Measurements from ENCODE around the gene MFSD2B.

Gene MFSD2B

GRCh38 chr2:24024018-24024417 lies 14.1 kb downstream of the MFSD2B start:
- Histone ChIP-seq H3K4me3 (ENCODE audit: insufficient read depth in 1 of 2, low read depth in 1 of 2, low read length in 2 of 2) (no peak overlapping the region), H2BK12ac (ENCODE audit: low read length in 2 of 2) (no peak overlapping the region), H3K9me3 (ENCODE audit: control insufficient read depth, low read length) (no peaks in the 10 kb centered on the region), H3K23ac (ENCODE audit: low read length in 2 of 2) (no peak overlapping the region), H4K91ac (ENCODE audit: low read length) (no peak overlapping the region), H2AFZ (ENCODE audit: low read depth, low read length) (no peak overlapping the region), H3K79me1 (replicated peaks; ENCODE audit: low read length, poor library complexity, severe bottlenecking) (peaks cover 4% of the 10 kb centered on the region), H3K4me1 (ENCODE audit: control insufficient read depth, insufficient read depth, low read depth, low read length) (peaks cover 12% of the 10 kb centered on the region), H3K27ac (ENCODE audit: low read length, poor library complexity, severe bottlenecking) (no peak overlapping the region), H3K9ac (ENCODE audit: low read length) (no peak overlapping the region), H3K14ac (ENCODE audit: low read length in 2 of 2) (peak overlapping the region in 1 of 2 experiments; percentile 53), H3K18ac (ENCODE audit: low read depth in 1 of 2, low read length in 2 of 2) (no peak overlapping the region), H2BK5ac (ENCODE audit: low read depth, low read length, poor library complexity, severe bottlenecking) (no peak overlapping the region), H2BK15ac (ENCODE audit: low read depth, poor library complexity, severe bottlenecking) (no peak overlapping the region), H2AK5ac (ENCODE audit: low read length, severe bottlenecking) (no peak overlapping the region), H4K8ac (ENCODE audit: low read length) (no peak overlapping the region), H3K4ac (ENCODE audit: low read depth in 1 of 2, low read length in 2 of 2) (no peak overlapping the region), H3K27me3 (ENCODE audit: control insufficient read depth in 1 of 2, insufficient read depth in 1 of 2, low read length in 2 of 2) (no peaks in the 10 kb centered on the region), H3K36me3 (ENCODE audit: control insufficient read depth in 1 of 2, insufficient read depth in 2 of 2, low read depth in 1 of 2, low read length in 2 of 2) (peaks cover 19 to 45% of the 10 kb centered on the region in 2 experiments), H2BK120ac (ENCODE audit: low read depth, low read length) (no peak overlapping the region), H3K4me2 (ENCODE audit: low read length, poor library complexity, severe bottlenecking) (no peak overlapping the region)
- no peak for DNase-seq
- WGBS: 73% methylated on average over 12 of the region's 12 CpGs

GRCh38 chr2:24024996-24025663 lies 15.2 kb downstream of the MFSD2B start:
- Histone ChIP-seq H3K9ac (ENCODE audit: low read length) (no peak overlapping the region), H3K27ac (ENCODE audit: low read length, poor library complexity, severe bottlenecking) (no peak overlapping the region), H3K4ac (ENCODE audit: low read depth in 1 of 2, low read length in 2 of 2) (no peak overlapping the region), H3K36me3 (ENCODE audit: control insufficient read depth in 1 of 2, insufficient read depth in 2 of 2, low read depth in 1 of 2, low read length in 2 of 2) (peaks cover 31 to 45% of the 10 kb centered on the region in 2 experiments), H3K79me1 (replicated peaks; ENCODE audit: low read length, poor library complexity, severe bottlenecking) (peaks cover 4% of the 10 kb centered on the region), H2BK120ac (ENCODE audit: low read depth, low read length) (no peak overlapping the region), H3K9me3 (ENCODE audit: control insufficient read depth, low read length) (no peaks in the 10 kb centered on the region), H3K4me2 (ENCODE audit: low read length, poor library complexity, severe bottlenecking) (no peak overlapping the region), H3K27me3 (ENCODE audit: control insufficient read depth in 1 of 2, insufficient read depth in 1 of 2, low read length in 2 of 2) (no peaks in the 10 kb centered on the region), H2BK15ac (ENCODE audit: low read depth, poor library complexity, severe bottlenecking) (no peak overlapping the region), H3K4me1 (ENCODE audit: control insufficient read depth, insufficient read depth, low read depth, low read length) (peaks cover 12% of the 10 kb centered on the region), H3K14ac (ENCODE audit: low read length in 2 of 2) (no peak overlapping the region), H2BK12ac (ENCODE audit: low read length in 2 of 2) (no peak overlapping the region), H3K4me3 (ENCODE audit: insufficient read depth in 1 of 2, low read depth in 1 of 2, low read length in 2 of 2) (no peak overlapping the region), H4K91ac (ENCODE audit: low read length) (no peak overlapping the region), H3K18ac (ENCODE audit: low read depth in 1 of 2, low read length in 2 of 2) (no peak overlapping the region), H2AK5ac (ENCODE audit: low read length, severe bottlenecking) (no peak overlapping the region), H2AFZ (ENCODE audit: low read depth, low read length) (no peak overlapping the region), H2BK5ac (ENCODE audit: low read depth, low read length, poor library complexity, severe bottlenecking) (no peak overlapping the region), H3K23ac (ENCODE audit: low read length in 2 of 2) (no peak overlapping the region), H4K8ac (ENCODE audit: low read length) (no peak overlapping the region)
- 96% methylated on average over 17 of the region's 17 CpGs for WGBS
- no peak for DNase-seq

- Histone ChIP-seq H4K91ac (ENCODE audit: low read length) (no peak overlapping the region), H2BK5ac (ENCODE audit: low read depth, low read length, poor library complexity, severe bottlenecking) (no peak overlapping the region), H3K4me2 (ENCODE audit: low read length, poor library complexity, severe bottlenecking) (no peak overlapping the region), H4K8ac (ENCODE audit: low read length) (no peak overlapping the region), H3K9me3 (ENCODE audit: control insufficient read depth, low read length) (no peaks in the 10 kb centered on the region), H2BK15ac (ENCODE audit: low read depth, poor library complexity, severe bottlenecking) (no peak overlapping the region), H3K23ac (ENCODE audit: low read length in 2 of 2) (no peak overlapping the region), H2BK12ac (ENCODE audit: low read length in 2 of 2) (no peak overlapping the region), H3K79me1 (replicated peaks; ENCODE audit: low read length, poor library complexity, severe bottlenecking) (peaks cover 6% of the 10 kb centered on the region), H2BK120ac (ENCODE audit: low read depth, low read length) (no peak overlapping the region), H3K4ac (ENCODE audit: low read depth in 1 of 2, low read length in 2 of 2) (no peak overlapping the region), H3K9ac (ENCODE audit: low read length) (no peak overlapping the region), H3K18ac (ENCODE audit: low read depth in 1 of 2, low read length in 2 of 2) (no peak overlapping the region), H2AFZ (ENCODE audit: low read depth, low read length) (no peak overlapping the region), H3K4me3 (ENCODE audit: insufficient read depth in 1 of 2, low read depth in 1 of 2, low read length in 2 of 2) (no peak overlapping the region), H3K27me3 (ENCODE audit: control insufficient read depth in 1 of 2, insufficient read depth in 1 of 2, low read length in 2 of 2) (no peaks in the 10 kb centered on the region), H3K27ac (ENCODE audit: low read length, poor library complexity, severe bottlenecking) (no peak overlapping the region), H3K36me3 (ENCODE audit: control insufficient read depth in 1 of 2, insufficient read depth in 2 of 2, low read depth in 1 of 2, low read length in 2 of 2) (peaks cover 39 to 48% of the 10 kb centered on the region in 2 experiments), H2AK5ac (ENCODE audit: low read length, severe bottlenecking) (no peak overlapping the region), H3K14ac (ENCODE audit: low read length in 2 of 2) (no peak overlapping the region), H3K4me1 (ENCODE audit: control insufficient read depth, insufficient read depth, low read depth, low read length) (peaks cover 11% of the 10 kb centered on the region)
- no peak for DNase-seq
- WGBS: 59% methylated on average over 2 of the region's 2 CpGs
These were observed 16.3 kb downstream of the MFSD2B start for GRCh38 chr2:24026233-24026632.

GRCh38 chr2:24038786-24039499 lies 29.1 kb downstream of the MFSD2B start:
- H3K4ac ChIP-seq (ENCODE audit: low read depth in 1 of 2, low read length in 2 of 2): no peak overlapping the region
- peaks cover 8 to 32% of the 10 kb centered on the region in 2 experiments for H3K36me3 ChIP-seq (ENCODE audit: control insufficient read depth in 1 of 2, insufficient read depth in 2 of 2, low read depth in 1 of 2, low read length in 2 of 2)
- no peak for DNase-seq
- 90% methylated on average over 8 of the region's 9 CpGs for WGBS
- H2AK5ac ChIP-seq (ENCODE audit: low read length, severe bottlenecking): no peak overlapping the region
- no peaks in the 10 kb centered on the region for H3K9me3 ChIP-seq (ENCODE audit: control insufficient read depth, low read length)
- H2AFZ ChIP-seq (ENCODE audit: low read depth, low read length): no peak overlapping the region
- no peak overlapping the region for H3K14ac ChIP-seq (ENCODE audit: low read length in 2 of 2)
- no peak overlapping the region for H3K9ac ChIP-seq (ENCODE audit: low read length)
- H3K4me1 ChIP-seq (ENCODE audit: control insufficient read depth, insufficient read depth, low read depth, low read length): no peaks in the 10 kb centered on the region
- no peak overlapping the region for H3K23ac ChIP-seq (ENCODE audit: low read length in 2 of 2)
- H3K18ac ChIP-seq (ENCODE audit: low read depth in 1 of 2, low read length in 2 of 2): no peak overlapping the region
- no peak overlapping the region for H2BK12ac ChIP-seq (ENCODE audit: low read length in 2 of 2)
- H2BK15ac ChIP-seq (ENCODE audit: low read depth, poor library complexity, severe bottlenecking): no peak overlapping the region
- H3K27me3 ChIP-seq (ENCODE audit: control insufficient read depth in 1 of 2, insufficient read depth in 1 of 2, low read length in 2 of 2): no peaks in the 10 kb centered on the region
- H2BK120ac ChIP-seq (ENCODE audit: low read depth, low read length): no peak overlapping the region
- H3K4me2 ChIP-seq (ENCODE audit: low read length, poor library complexity, severe bottlenecking): no peak overlapping the region
- H3K79me1 ChIP-seq (replicated peaks; ENCODE audit: low read length, poor library complexity, severe bottlenecking): peaks cover 12% of the 10 kb centered on the region
- no peak overlapping the region for H3K4me3 ChIP-seq (ENCODE audit: insufficient read depth in 1 of 2, low read depth in 1 of 2, low read length in 2 of 2)
- no peak overlapping the region for H4K91ac ChIP-seq (ENCODE audit: low read length)
- no peak overlapping the region for H4K8ac ChIP-seq (ENCODE audit: low read length)
- no peak overlapping the region for H2BK5ac ChIP-seq (ENCODE audit: low read depth, low read length, poor library complexity, severe bottlenecking)
- H3K27ac ChIP-seq (ENCODE audit: low read length, poor library complexity, severe bottlenecking): no peak overlapping the region

All from mesenchymal stem cell (in vitro differentiated cells and primary cell).